Activated T-cell treated with anti-CD3 and anti-CD28 coated beads, Interleukin-2, amount 50 U/mL, for 72 hours (primary cell): ENCODE data around the gene DPYD. TPM values are rescaled to one million over a fixed set of nuclear protein-coding genes. Genes with fewer than 3 reads are reported as not detected.

Experiments used
- ATAC-seq, 2 donors: fragments of 150-1000 bp; cut with Tn5 transposase; replicated peaks in 1 of 2; 2 replicates each; pipeline ENCODE4 v1.10.0; 2021; ENCODE audit warnings: moderate library complexity in 2 of 2, mild to moderate bottlenecking in 1 of 2
- DNase-seq, 2 donors: peaks; one replicate each; pipeline ENCODE4 v3.0.0; 2021 to 2022; ENCODE audit warnings: mixed read lengths in 1 of 2
- H3K27ac Mint-ChIP-seq: one replicate; pipeline ENCODE4 v1.8.0; 2022; ENCODE audit warnings: mild to moderate bottlenecking, moderate library complexity, mixed read lengths
- H3K27me3 Mint-ChIP-seq: one replicate; pipeline ENCODE4 v1.8.0; 2022; ENCODE audit warnings: low read depth, mixed read lengths
- H3K36me3 Mint-ChIP-seq, 2 donors: one replicate each; pipeline ENCODE4 v1.8.0; 2022; ENCODE audit warnings: mixed read lengths in 2 of 2, mild to moderate bottlenecking in 1 of 2; ENCODE audit not compliant: insufficient read depth in 2 of 2
- H3K4me1 Mint-ChIP-seq: one replicate; pipeline ENCODE4 v1.8.0; 2022; ENCODE audit warnings: low read depth, mixed read lengths
- H3K4me3 Mint-ChIP-seq, 2 donors: one replicate each; pipeline ENCODE4 v1.8.0; 2022; ENCODE audit warnings: mild to moderate bottlenecking in 2 of 2, mixed read lengths in 2 of 2, moderate library complexity in 2 of 2
- H3K9me3 Mint-ChIP-seq, 2 donors: one replicate each; pipeline ENCODE4 v1.8.0; 2022; ENCODE audit warnings: mixed read lengths in 2 of 2
- total RNA-seq, 2 donors: library from RNA; stranded (reverse); gene quantifications; one replicate each; pipeline ENCODE4 v1.2.3, GENCODE V29; 2022

The DPYD gene
- total RNA-seq, 2 donors from 2014 or later = 13.4 to 18.2 TPM

DNA sequence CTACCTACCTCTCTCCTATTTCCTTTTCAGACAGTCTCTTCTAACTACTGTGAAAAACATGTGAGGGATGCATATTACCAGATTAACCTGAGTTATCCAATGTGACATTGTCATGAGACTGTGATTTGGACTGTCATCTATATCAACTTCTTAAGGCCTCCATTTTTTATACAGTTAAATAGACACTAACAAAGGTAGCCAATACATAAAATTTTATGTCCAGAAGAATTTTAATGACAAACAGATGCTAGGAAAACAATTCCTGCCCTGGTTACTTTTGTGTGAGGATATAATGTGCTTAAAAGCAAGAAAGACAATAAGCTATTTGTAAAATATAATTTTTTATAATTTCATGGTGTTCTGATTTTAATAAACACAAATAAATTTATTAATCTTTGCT, 136.2 kb downstream of the DPYD start:
- Mint-ChIP-seq H3K27me3 (no peaks in the 10 kb centered on the region), H3K9me3 (no peaks in the 10 kb centered on the region), H3K4me1 (peaks cover 19% of the 10 kb centered on the region), H3K36me3 (peaks cover 0 to 1% of the 10 kb centered on the region in 2 donors), H3K27ac (no peak overlapping the region), H3K4me3 (no peak overlapping the region)
- DNase-seq (no peak), ATAC-seq (no peak)

DNA sequence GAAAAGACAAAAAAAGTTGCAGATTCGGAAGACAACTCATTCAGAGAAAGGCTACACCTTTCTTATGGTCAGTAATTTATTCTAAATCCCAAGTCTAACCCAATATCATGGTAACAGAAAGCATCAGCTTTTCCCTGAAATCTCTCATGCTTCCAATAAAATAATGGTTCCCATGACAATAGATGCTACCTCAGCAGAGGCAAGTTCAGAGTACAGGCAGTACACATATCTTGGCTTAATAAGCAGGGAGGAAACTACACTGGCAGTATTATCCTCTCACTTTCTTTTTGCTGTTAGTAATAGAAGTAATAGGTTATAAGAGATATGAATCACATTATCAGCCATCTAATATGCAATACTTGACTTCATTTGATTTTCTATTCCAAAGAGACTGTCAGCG, 137.1 kb downstream of the DPYD start:
- DNase-seq (no peak), ATAC-seq (no peak)
- H3K27me3 Mint-ChIP-seq = no peaks in the 10 kb centered on the region
- H3K9me3 Mint-ChIP-seq = no peaks in the 10 kb centered on the region
- peaks cover 0 to 1% of the 10 kb centered on the region in 2 donors for H3K36me3 Mint-ChIP-seq
- H3K4me3 Mint-ChIP-seq = no peak overlapping the region
- no peak overlapping the region for H3K27ac Mint-ChIP-seq
- H3K4me1 Mint-ChIP-seq = peaks cover 11% of the 10 kb centered on the region

DNA sequence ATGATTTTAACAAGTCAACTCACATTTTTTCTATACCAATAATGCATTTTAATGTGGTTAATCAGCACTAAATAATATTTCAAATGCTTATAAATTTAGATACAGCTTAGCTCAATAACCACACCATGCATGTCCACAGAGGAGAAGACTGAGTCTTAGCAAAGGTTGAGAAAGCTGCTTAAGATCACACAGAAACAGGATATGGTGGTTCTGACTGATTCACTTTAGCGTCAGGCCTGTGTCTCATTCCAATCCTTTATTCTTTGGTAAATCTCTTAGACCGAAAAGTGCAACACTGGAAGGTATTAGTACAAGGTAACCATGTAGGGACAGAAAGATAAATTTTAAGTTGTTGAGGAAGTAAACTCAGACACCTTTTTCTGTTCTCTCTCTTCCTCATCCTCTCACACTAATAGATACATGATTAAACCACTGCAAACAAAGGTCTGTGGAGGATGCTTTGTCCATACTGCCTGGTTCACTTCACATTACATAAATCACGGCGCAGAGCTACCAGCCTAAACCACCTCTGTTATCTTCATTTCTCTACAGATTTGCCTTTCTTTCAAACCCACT, 139.0 kb downstream of the DPYD start:
- DNase-seq (no peak), ATAC-seq (peak; percentile 64 to 87)
- no peaks in the 10 kb centered on the region for H3K9me3 Mint-ChIP-seq
- H3K27ac Mint-ChIP-seq = peak overlapping the region; percentile 38
- H3K27me3 Mint-ChIP-seq = no peaks in the 10 kb centered on the region
- peaks cover 11% of the 10 kb centered on the region for H3K4me1 Mint-ChIP-seq
- peak overlapping the region in 1 of 2 donors; percentile 7 for H3K4me3 Mint-ChIP-seq
- no peaks in the 10 kb centered on the region for H3K36me3 Mint-ChIP-seq

DNA sequence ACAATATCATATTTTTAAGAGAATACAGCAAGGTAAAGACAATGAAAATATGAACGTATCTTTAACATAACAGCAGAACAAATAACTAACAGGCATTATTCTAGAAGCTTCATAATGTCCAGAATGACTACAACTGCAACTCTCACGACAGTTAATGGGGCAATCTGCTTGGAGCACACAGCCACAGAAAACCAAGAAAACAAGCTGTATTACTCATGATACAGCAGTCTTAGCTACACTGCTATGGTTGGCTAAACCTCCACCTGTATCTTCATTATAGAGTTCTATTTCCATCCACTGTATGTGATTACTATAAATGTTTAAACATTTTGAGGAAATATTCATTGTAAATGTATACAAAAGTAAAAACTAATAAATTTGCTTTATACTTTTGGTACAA, 139.9 kb downstream of the DPYD start:
- peaks cover 11% of the 10 kb centered on the region for H3K4me1 Mint-ChIP-seq
- no peaks in the 10 kb centered on the region for H3K9me3 Mint-ChIP-seq
- H3K27me3 Mint-ChIP-seq = no peaks in the 10 kb centered on the region
- H3K27ac Mint-ChIP-seq = no peak overlapping the region
- H3K4me3 Mint-ChIP-seq = no peak overlapping the region
- ATAC-seq (no peak), DNase-seq (no peak)
- no peaks in the 10 kb centered on the region for H3K36me3 Mint-ChIP-seq

DNA sequence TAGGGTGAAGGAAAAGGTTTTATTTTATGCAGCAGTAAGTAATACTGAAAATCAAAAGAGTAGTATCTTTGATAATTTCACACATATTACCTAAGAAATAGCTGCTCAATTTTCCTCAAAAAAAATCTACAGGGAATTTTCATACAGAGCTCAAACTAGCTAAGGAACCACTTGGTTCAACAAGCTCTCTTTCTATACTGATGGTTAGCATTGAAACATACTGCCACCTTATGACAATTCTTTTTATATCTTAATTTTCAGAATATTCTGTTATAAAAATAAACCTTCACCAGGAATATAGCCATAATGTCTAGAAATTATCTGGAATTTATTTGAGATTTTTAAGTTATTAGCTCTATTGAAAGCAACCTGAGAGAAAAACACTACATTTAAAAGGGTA, 142.1 kb downstream of the DPYD start:
- H3K27ac Mint-ChIP-seq = no peak overlapping the region
- no peaks in the 10 kb centered on the region for H3K9me3 Mint-ChIP-seq
- H3K36me3 Mint-ChIP-seq = peaks cover 0 to 1% of the 10 kb centered on the region in 2 donors
- H3K27me3 Mint-ChIP-seq = no peaks in the 10 kb centered on the region
- peaks cover 11% of the 10 kb centered on the region for H3K4me1 Mint-ChIP-seq
- no peak overlapping the region for H3K4me3 Mint-ChIP-seq
- DNase-seq (no peak), ATAC-seq (no peak)

DNA sequence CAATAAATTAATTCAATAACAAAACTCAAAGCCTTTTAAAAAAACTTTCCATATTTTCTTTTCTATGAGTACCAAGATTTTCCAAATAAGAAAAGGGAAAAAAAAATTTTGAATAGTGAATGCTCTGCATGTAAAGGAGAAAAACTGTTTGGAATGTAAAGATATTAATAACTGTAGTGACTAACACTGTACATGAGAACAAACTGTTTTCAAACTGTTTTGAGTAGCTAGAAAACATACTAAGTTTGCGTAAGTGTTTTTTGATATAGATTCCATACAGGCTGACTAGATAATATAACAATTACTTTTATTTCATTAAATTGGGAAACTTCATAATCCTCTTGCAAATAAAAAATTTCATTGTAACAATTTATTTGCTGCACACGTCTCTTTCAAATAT, 150.5 kb downstream of the DPYD start:
- no peaks in the 10 kb centered on the region for H3K27me3 Mint-ChIP-seq

DNA sequence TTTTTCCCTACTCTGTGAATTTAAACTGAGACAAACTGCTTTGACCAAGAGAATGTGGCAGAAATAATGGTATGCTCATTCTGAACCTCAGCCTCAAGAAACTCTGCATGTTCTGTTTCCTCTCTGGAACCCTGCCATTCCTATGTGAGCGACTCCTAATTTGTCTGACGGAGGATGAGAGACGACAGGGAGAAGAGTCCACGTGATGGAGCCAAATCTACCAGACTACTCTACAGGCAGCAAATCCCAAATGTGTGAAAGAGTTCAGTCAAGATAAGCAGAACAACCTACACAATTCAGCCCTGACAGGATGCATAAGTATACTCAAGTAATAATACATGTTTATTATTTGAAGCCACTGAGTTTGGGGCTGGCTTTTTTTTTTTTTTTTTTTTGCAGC, 153.5 kb downstream of the DPYD start:
- H3K9me3 Mint-ChIP-seq = peaks cover 2 to 4% of the 10 kb centered on the region in 2 donors
- H3K4me3 Mint-ChIP-seq = no peak overlapping the region
- H3K4me1 Mint-ChIP-seq = no peaks in the 10 kb centered on the region
- no peaks in the 10 kb centered on the region for H3K27me3 Mint-ChIP-seq
- ATAC-seq (no peak), DNase-seq (no peak)
- H3K27ac Mint-ChIP-seq = no peak overlapping the region
- peaks cover 0 to 2% of the 10 kb centered on the region in 2 donors for H3K36me3 Mint-ChIP-seq

More for the DNA sequence above, 150.5 kb downstream of the DPYD start:
- Mint-ChIP-seq H3K4me3 (no peak overlapping the region), H3K4me1 (no peaks in the 10 kb centered on the region), H3K9me3 (no peaks in the 10 kb centered on the region), H3K27ac (no peak overlapping the region), H3K36me3 (peaks cover 0 to 1% of the 10 kb centered on the region in 2 donors)
- ATAC-seq (no peak), DNase-seq (no peak)

DNA sequence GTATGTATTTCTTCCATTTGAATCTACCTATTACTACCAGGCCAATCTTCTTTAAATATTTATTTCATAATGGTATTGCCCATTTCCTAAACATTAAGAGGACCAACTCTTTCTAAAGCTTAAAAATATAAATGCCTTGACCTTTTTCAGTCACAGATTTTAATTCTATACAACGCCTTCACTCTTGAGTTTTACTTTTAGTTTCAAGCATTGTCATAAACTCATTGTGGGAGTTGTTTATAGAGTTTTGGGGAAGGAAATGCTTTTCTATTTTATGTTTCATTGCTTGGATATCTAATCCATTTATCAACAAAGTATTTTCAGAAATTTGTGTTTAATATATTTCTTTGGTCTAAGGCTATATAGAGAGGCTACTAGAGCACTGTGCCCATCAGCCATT, 155.8 kb downstream of the DPYD start:
- H3K27ac Mint-ChIP-seq = no peak overlapping the region
- no peak overlapping the region for H3K4me3 Mint-ChIP-seq
- H3K4me1 Mint-ChIP-seq = no peaks in the 10 kb centered on the region
- no peak for DNase-seq
- no peak for ATAC-seq
- H3K9me3 Mint-ChIP-seq = peaks cover 2 to 11% of the 10 kb centered on the region in 2 donors
- H3K27me3 Mint-ChIP-seq = no peaks in the 10 kb centered on the region
- H3K36me3 Mint-ChIP-seq = peaks cover 3 to 4% of the 10 kb centered on the region in 2 donors

DNA sequence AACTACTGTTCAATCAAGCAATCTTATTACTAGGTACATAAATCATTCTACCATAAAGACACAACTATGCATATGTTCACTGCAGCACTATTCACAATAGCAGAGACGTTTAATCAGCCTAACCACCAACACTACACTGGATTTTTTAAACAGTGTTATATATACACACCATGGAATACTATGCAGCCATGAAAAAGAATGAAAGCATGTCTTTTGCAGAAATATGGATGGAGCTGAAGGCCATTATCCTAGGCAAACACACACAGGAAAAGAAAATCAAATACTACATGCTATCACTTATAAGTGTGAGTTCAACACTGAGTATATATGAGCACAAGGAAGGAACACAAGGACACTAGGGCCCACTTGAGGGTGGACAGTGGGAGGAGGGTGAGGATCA, 159.2 kb downstream of the DPYD start:
- peaks cover 2 to 11% of the 10 kb centered on the region in 2 donors for H3K9me3 Mint-ChIP-seq
- DNase-seq (no peak), ATAC-seq (no peak)
- H3K4me1 Mint-ChIP-seq = no peaks in the 10 kb centered on the region
- no peak overlapping the region for H3K27ac Mint-ChIP-seq
- no peak overlapping the region for H3K4me3 Mint-ChIP-seq
- peaks cover 3 to 4% of the 10 kb centered on the region in 2 donors for H3K36me3 Mint-ChIP-seq
- no peaks in the 10 kb centered on the region for H3K27me3 Mint-ChIP-seq

DNA sequence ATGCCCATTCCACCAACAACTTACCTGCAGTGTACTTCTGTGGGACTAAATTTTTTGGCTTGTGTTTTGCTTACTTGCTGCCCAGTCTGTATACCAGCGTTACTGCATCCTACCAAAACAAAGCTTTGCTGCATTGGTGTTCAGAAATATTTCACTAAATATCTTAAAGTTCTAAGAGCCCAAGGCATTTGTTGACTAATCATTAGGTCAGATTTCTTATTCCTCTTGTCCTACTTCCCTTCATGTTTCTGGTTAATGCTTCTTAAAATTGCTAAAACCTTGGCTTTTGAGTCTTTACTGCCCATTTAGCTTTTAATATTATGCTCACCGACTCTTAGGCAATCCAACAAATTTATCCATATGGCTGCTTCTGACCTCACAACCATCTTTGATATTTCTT, 161.8 kb downstream of the DPYD start:
- DNase-seq (no peak), ATAC-seq (no peak)
- no peak overlapping the region for H3K4me3 Mint-ChIP-seq
- H3K36me3 Mint-ChIP-seq = peaks cover 3 to 4% of the 10 kb centered on the region in 2 donors
- no peaks in the 10 kb centered on the region for H3K27me3 Mint-ChIP-seq
- peaks cover 2 to 11% of the 10 kb centered on the region in 2 donors for H3K9me3 Mint-ChIP-seq
- H3K27ac Mint-ChIP-seq = no peak overlapping the region
- H3K4me1 Mint-ChIP-seq = no peaks in the 10 kb centered on the region

DNA sequence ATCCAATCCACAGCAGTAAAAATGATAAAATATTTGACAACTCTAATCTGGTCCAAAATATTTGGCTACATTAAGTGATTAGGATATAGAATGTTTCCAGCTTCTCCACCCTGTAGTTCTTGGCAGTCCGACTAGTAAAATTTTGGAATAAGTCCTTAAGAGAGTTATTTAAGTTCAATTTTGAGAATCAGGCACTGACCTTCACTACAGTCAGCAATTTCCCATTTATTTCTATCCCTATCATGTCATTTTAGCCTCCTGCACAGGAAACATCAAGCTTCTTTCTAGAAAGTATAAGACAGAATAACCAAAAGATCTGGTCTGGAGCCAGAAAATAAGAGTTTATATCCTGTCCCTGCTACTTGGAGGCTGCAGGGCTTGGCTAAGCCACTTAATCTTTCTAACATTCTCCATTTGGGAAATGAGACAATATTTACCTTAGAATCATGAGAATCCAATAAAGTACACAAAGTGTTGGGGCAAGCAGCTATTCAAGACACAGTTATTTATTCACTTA, 162.2 kb downstream of the DPYD start:
- no peaks in the 10 kb centered on the region for H3K4me1 Mint-ChIP-seq
- no peaks in the 10 kb centered on the region for H3K27me3 Mint-ChIP-seq
- no peak overlapping the region for H3K4me3 Mint-ChIP-seq
- H3K27ac Mint-ChIP-seq = no peak overlapping the region
- DNase-seq (no peak), ATAC-seq (no peak)
- peaks cover 3 to 4% of the 10 kb centered on the region in 2 donors for H3K36me3 Mint-ChIP-seq
- H3K9me3 Mint-ChIP-seq = peaks cover 2 to 11% of the 10 kb centered on the region in 2 donors

DNA sequence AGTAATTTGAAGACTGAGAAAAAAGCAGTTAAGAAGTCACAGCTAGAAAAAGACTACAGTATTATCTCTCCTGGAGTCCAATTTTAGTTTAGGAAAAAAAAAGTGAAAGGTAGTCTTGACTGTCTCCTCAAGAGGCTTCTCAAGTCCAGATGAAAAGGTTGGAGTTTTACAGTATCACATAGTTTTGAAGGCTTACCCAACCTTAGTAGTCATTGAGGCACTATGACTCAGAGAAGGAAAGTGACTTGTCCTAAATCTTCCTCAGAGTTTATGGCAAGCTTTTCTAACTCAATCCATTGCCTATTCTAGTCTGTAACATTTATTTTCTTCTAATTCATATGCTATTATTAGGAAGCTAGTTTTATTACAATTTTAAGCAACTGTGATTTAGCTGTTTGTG, 174.9 kb downstream of the DPYD start:
- Mint-ChIP-seq H3K4me3 (no peak overlapping the region), H3K27me3 (no peaks in the 10 kb centered on the region), H3K4me1 (no peaks in the 10 kb centered on the region), H3K9me3 (no peaks in the 10 kb centered on the region), H3K27ac (no peak overlapping the region), H3K36me3 (no peaks in the 10 kb centered on the region)
- DNase-seq (no peak), ATAC-seq (peak in 1 of 2 donors; percentile 38)

DNA sequence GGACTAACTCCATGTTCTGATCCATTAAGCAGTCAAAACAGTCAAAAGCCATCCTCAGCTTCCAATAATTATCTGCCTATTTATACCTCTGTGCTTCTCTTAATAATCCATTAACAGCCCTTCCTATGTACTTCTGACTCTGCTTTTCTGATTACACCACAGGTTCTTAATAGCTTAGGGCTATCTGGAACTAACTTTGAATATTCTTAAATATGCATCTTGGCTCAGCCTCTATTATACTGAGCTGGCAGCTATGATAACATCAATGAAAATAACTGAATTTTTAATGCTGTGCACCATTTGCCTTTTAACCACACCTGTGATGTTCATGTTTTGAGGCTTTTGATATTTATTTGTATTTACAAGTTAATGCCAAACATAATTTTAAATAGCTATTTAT, 175.9 kb downstream of the DPYD start:
- DNase-seq = no peak
- Mint-ChIP-seq H3K27me3 (no peaks in the 10 kb centered on the region), H3K36me3 (no peaks in the 10 kb centered on the region), H3K9me3 (no peaks in the 10 kb centered on the region), H3K27ac (no peak overlapping the region), H3K4me1 (no peaks in the 10 kb centered on the region), H3K4me3 (no peak overlapping the region)
- no peak for ATAC-seq

DNA sequence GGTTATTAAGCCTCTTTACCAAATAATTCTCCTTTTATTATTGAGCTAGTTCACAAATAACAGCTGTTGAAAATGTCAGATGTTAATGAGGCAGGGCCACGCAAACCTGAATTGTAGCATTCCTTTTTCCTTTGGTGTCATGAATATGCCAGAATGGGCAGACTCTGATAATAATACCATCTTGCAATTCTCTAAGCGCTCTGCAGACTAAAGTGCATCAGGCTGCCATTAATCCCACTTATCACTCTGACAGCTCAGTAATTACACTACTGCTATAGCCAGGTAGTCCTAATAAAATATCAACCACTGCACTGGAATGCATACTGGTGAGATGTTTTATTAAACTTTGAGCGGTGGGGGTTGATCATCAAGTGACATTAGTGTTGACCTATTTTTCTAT, 177.7 kb downstream of the DPYD start:
- Mint-ChIP-seq H3K36me3 (no peaks in the 10 kb centered on the region), H3K4me1 (no peaks in the 10 kb centered on the region), H3K27me3 (no peaks in the 10 kb centered on the region), H3K9me3 (no peaks in the 10 kb centered on the region), H3K27ac (no peak overlapping the region), H3K4me3 (no peak overlapping the region)
- no peak for DNase-seq
- ATAC-seq = no peak
